Stimulated activated naive CD4-positive, alpha-beta T cell (primary cell): ENCODE data around the gene SIM1.

ENCODE experiments used
- DNase-seq, 6 experiments: peaks; one replicate each; lab custom pipeline; 2025; lab: John Stamatoyannopoulos, UW

SIM1 gene

DNA sequence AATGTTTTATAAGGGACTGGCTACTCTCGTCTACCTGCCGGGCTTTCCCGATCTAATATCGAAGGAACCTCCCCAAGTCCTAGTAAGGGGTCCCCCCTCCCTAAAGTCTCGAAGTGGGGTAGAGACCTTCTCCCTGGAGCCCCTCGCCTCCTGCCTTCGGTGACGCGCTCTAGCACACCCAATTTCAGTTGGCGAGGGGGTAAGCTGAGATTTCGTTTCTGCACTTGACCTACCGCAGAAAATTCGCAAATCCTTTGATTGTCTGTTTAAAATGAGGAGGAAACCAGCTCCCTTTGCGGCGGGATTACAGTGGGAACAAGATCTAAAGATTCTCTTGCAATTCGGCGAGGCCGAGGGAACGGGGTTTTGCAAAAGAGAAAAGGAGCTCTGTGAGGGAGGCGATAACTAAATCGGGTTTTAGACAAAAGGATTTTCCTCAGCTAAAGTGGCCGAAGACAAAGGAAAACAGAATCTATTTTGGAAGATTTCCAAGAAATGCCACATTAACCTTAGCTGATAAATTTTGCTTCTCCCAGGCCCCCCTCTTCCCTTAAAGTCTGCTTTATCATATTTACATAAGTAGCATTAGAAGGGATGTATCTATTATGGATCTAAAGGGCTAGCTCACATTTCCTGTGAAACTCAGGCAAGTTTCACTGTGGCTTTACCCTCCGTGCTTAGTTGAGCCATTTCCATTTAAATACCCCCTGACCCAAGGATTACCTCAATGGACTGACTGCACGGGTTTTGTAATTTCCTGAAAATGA is 8.4 kb downstream of the SIM1 start:
- no peak for DNase-seq

DNA sequence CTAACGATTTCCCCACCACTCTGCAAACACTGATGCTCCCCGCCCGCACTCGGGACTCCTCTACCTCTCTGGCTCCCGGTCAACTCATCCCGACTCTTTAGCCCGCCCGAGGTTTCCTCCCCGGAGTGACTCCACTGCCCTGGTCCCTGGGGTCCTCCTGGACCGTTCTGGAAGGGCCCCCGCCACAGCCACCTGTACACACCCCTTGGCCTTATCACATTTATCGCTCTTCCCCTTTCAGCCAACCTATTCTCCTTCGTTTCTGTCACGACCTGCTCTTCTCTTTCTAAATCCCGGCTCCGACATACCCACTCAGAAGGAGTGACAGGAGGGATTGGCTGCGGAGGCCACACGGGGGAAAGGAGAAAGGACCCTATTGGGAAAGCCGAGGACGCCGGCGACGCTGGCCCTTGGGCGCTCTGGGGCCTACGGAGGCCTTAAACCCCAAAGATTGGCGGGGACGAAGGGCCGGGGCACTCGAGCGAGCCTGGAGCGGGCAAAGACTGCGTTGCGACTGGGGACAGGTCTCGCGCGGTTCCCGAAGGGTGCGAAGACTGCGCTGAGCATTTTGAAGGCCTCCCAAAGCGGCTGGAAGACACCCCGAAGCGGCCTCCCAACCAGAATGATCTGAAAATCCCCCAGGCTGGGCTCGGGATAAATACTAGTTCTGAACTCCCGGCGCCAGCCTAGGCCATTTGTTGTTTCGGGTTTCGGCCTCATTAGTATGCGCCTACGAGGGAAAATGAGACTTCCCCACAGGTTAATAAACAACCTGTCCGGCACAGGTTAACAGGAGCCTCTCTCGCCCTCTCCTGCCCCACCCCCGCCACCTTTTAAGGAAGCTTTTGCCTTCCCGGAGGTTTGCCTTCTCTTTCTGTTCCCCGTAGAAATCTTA is 9.2 kb downstream of the SIM1 start:
- no peak for DNase-seq

DNA sequence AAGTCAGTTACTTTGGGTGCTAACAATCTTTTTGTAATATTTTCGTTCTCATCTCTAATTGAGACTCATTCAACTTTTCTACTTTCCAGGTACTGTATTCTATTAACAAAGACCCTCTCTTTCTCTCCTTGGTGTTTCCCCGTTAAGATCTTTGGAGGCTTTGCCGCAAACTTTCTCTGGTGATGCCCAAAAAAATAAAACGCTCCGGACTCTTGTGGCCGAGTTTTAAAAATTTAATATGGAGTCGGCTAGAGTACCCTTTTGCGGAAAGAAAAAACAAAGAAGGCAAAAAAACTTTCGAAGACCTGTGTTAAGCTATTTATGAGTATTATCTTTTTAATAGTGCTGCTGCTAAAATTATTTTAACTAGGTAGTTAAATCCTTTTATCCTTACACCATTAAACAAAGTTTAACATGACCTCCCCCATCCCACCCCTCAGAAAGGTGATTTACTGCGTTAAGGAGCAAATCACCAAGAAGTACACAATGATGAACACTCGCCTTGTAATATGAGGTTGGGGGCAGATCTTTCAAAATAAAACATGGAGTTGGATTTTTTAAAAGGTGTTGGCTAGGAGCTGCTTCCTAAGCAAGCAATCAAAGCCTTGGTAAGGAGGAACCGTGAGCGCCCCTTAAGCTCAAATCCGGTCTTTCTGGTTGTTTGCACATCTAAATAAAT is 10.0 kb downstream of the SIM1 start:
- no peak for DNase-seq

DNA sequence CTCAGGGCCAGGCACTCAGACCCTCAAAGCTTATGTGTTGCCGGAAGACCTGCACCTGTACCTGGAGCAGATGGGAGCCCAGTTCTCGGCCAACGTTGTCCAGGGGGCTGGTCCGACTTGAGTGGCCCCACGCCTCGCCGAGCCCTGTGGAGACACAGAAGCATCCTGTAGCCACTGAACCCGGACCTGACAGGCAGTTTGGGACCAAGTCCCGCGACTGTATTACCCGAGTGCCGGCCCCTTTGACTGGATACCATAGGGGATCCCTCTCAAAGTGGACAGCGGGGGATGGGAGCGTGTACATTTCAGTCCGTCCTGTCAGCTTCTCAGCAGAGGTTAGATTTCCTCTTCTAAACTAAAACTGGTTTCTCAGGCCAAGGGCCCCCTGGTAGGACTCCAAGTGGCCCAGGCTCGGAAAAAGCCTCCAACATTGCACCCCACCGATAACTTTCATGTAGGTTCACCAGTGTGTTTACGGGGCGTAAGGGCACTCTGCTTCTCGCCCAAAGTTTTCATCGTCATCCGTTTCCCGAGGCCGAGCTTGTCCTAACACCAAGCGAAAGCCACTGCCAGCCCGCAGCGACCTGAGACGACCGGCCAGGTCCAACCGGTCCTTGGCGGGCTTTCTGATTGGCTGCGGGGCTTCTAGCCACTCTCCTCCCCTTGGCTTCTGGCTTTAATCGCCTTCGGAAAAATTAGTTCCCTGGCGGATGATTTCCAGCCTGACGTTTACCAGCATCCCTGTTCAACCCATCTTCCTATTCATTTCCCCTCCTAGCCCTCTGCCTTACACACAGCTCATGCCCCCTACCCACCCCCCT is 10.8 kb downstream of the SIM1 start:
- no peak for DNase-seq

DNA sequence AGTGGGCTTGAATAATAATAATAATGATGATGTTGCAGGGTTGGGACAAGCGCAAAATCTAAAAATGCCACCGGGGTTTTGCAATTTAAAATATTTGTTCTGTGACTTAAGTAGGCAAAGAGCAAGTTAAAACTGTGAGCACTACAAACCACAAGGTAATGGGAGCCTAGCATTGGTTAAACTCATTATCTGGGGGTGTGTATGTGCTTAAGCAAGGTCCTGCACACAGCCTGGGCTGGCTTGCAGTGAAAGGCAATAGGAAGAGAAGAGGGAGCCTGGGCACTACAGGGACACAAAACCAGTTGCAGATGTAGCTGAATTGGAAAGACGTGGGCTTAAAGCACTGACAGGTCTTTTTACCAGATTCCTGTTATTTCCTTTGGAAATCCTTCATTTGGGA is 11.7 kb downstream of the SIM1 start:
- DNase-seq: no peak

DNA sequence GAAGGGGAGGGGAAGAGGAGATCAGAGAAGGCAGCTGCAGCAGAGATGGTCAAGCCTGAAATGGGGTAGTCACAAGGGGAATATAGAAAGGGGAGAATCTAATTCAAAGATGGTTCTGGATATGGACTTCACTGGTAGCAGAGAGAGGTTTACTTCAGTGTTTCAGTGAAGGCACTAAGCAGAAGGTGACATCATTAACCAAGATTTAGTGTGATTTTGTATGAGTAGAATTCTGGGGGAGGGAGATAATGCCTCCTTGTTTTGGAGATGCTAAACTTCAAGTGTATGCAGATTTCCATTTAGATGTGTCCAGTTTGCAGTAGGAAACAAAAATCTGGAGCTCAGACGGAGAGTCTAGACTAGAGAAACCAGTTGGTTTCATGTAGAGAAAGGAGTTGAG is 13.1 kb downstream of the SIM1 start:
- DNase-seq: no peak

DNA sequence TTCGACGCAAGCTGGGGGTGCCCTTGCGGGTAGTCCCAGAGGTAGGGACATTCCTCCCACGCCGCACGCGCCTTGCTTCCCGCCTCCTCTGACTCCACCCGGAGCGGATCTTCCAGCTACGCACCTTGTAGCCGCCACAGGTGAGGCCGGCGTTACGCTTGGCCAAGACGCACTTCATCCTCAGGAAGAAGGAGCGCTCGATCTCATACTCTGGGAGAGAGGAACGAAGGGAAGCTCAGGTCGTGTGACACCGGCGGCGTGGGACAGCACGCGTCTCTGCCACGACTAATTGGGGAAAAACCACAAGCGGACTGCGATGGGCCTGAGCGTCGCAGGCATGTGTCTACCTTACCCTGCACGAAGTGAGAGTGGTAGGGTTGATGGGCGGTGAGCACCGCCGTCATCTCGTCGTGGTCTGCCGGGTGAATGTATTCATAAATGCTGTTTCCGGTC is 15.5 kb downstream of the SIM1 start:
- no peak for DNase-seq

DNA sequence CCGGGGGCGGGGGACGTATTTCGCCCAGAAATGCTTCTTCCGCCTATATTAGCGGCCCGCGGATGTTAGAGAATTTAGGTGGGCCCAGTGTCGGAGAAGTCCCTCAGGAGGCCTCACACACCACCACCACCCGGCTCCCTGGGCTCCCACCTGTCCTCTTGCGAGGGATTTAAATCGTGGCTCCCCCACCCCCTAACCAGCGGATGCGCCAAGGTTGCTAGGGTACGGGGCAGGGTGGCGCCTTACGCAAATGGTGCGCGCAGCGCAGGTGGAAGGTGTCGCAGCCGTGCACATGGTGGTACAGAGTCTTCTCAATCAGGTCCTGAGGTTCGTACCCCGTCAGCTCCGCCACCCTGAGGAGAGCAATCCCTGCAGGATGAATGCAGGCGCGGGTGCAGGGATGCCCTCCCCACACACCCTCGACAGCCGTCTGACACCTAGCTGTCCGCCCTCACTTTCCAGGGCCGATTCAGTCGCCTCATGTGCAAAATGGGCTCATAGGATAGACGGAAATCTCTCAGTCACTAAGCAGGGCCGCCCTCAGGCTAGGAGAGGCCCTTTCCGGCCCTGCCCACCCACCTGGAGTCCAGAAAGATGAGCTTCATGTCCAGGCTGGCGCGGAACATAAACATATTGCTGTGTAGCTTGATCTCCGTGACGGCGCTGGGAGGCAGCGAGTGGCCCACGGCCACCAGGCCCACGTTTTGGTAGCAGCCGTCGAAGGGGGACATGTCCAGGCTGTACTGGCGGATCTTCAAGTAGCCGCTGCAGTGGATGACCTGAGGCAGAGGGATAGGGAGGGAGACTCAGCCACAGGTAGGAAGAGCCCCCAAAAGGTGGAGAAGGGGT is 16.6 kb downstream of the SIM1 start:
- no peak for DNase-seq

DNA sequence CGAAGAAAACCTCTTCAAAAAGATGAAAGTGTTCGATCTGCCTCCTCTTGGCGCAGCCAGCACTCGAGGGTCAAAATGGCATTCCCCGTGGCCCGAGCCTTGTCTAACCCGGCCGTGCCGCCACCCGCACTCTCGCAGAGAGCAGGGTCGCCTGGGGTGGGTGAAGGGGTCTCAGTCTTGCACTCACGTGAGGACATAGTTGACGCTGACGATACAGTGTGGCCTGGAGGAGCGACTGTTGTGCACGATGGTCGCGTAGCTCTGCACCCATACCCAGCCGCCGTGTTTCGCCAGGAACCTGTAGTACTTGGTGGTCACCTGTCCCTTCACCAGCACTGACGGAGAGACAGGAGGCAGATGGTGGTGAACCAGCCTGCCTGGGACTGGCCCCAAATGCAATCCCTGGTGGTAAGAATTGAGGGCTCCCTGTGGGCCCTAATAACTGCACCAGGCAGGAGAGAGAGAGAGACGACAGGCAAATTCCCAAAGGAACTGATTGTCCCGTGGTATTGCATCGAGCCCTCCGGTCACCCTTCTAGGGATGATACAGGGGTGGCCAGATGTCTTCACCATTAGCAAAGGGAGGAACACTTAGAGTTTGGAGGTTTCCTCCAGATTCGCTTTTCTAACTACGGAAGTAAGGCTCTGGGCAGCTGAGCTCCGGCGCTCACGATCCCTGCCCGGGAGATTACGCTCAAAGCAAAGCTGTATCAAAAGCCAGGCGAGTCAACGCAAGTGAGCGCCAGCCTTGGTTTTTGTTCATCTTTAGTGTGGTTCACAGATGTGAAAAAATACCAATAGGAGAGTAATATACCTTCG is 17.4 kb downstream of the SIM1 start:
- no peak for DNase-seq

DNA sequence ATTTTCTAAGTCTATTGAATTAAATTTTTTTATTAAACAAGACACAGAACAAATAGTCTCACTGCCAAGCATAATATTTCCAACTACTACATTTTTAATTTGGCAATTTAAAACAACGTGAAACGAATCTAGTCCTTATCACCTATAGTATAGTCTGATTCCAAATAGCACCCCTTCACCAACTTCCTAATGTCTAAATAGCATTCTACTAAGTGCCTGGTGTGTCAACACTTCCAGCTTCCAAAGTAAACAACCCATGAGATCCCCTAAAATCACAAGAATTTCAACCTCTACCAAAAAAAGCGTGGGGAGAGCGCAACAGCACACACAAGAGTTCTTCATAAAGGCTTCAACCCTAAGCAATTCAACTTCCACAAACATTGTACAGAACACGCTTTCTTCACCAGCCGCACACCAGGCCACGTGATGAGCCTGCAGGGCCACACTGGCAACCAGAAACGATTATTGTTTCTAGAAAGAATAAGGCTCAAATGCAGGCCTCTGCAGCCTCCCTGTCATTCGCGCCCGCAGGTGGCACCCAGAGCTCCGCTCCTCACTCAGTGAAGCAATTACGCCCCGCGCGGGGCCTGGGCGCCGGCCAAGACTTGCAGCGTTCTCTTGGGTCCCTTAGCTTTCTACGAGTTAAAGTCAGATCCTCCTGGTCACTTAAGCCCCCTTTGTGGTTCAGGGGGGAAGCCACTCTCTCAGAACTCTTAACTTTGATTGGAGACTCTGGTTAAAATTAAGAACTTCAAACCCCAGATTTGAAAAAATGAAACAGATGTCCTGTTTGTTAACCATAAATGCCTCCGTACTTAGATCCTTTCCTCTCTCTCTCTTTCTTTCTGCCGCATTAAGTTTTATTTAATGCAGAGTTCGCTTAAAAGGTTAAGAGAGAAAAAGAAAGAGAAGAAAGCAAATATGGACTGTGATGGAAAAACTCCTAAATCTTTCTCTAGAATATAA is 18.3 kb downstream of the SIM1 start:
- DNase-seq: no peak

DNA sequence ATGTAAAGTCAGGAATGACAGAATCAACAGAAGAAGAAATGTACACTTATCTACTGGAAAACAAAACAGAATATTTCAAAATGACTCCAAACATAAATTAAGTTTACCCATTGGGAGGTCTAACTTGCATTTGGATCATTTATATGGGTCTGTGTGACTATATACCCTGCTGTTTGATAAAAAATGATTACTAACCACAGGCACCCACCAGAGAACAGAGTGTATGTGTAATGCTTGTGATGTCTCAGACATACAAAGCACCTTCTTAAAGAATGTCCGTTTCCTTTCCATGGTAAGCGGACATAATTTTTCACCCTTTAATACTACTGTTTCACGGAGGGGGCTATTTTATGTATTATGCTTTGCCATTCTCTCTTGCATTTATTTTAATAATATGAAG is 19.2 kb downstream of the SIM1 start:
- DNase-seq: no peak

DNA sequence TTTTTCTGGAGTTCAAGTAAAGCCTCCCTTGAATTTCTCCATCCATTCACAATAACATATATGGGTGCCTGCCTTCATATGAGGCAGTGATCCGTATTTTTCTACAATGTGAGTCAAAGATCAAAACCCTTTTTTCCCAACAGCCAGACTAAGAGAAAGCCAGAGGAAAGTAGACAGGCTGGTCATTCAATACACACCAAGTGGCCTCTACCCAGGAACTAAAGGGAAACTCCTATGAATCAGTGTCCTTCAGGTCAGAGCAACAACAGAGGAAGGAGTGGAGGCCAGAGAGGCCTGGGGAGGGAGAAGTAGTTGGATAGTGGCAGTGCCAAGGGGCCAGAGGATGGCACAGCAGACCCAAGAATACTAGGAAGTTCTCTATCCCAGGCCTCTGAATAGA is 23.8 kb downstream of the SIM1 start:
- DNase-seq: no peak

DNA sequence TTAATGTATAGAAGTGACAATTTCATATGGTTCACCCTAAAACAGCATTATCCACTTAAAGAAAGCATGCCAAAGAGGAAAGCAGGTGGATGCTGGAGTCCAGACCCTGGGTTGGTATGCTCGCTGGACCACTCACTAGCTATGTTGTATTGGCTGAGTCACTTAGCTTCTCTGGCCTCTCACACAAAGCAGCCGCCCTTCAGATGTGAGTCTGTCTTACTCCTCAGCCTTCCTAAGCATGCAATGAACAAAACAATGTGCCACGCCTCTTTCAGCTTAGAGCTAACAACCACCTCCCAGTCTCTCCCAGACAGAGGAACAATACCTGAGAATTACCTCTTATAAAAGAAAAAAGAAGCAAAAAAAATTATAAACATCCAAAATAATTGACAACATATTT is 29.4 kb downstream of the SIM1 start:
- DNase-seq: no peak

DNA sequence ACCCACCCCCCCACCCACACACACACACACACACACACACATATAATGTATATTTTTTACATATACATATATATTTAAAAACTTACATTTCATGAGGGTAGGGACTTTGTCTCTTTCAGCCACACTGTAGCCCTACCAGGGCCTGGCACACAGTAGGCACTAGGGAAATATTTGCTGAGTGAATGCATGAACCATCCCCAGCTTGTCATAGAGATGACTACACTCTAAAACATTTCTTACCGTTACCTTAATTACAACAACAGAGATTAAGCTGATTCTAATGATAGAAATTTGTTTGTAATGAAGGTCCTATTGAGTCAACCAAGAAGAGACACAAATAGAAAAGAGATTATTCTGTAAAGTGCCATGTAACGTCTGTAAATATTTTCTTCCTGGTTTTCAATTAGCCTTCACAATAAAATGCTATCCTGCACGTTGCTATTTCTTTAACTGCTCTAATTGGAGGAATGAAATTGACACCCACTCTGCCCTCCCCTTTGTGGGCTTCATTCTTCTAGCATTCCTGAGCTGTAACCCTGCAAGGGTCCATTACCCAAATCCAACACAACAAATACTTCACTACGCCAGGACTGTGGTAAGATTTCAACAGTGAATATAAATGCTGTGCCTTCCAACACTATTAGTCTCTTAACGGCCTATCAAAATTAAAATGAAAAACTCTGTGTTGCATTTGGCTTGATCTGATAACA is 30.8 kb downstream of the SIM1 start:
- no peak for DNase-seq

DNA sequence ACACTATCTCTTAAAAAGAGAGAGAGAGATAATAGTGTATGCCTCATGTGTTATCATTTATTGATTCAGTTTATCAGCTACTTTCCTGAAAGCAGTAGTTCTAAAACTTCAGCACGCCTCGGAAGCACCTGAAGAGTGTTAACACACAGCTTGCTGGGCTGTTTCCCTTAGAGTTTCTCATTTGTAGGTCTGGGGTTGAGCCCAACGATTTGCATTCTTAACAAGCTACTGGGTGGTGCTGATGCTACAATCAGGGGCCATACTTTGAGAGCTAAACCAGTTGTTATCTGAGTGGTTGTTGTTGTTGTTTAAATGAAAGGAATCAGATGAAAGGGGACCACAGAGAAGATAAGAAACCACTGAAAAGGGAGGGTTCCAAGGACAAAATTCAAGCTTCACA is 32.6 kb downstream of the SIM1 start:
- no peak for DNase-seq

DNA sequence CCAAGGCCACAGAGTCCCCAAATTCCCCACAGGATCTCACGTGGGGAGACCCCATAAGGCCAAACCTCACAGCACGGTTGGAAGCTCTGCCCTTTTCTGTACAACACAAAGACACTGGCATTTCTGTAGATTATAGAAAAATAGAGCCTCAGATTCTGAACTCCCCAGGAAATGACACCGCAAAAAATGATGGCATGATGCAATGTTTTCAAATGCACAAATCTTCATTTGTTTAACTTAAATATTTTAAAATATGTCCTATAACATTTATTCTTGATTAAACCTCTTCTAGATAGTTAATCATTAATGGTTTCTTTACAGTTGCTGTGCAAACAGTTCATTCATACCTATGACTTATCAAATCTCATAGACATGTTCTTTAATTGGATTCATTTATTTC is 33.8 kb downstream of the SIM1 start:
- no peak for DNase-seq

DNA sequence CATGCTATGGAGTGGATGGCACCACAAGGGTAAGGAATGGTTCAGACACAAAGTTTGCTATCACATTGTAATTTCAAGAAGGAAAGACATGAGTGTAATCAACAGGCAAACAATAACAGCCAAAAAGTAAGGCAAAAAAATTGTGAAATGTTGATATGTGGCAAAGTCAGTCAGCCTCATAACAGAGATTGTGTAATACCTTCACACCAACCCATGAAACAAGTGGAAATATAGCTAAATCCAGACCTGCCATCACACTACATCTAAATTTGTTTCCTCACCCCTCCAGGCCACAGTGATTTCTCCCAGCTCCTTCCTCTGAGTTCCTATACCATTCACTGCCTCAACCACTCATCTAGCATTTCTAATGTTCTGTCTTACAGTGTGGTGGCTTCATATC is 37.3 kb downstream of the SIM1 start:
- DNase-seq: no peak

DNA sequence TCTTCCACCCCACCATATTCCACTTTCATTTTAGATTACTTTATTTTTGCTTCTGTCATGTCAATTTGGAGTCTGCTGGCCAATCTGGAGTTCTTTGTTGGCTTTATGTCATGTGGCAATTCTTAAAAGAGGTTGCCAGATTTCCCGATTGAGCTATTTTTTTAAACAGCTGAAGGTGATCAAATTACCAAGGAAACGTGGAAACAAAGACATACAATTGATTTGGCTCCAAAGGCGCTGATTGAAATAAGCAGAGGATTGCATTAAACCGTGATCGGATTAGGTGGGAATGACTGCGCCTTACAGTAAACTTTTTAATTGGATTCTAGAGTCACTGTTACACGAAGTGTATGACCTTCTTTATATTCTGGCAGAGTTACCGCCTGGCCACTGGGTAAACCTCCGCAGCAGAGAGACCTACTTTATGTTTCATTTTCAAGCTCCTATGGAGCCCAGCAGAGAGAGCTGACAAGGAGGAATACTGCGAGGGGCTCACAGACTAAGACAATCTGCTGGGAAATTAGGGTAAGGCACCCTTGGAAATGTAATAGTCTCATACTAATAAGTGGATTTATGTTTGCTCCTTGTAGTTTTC is 37.9 kb downstream of the SIM1 start:
- DNase-seq: no peak
